Brain pericyte (primary cell): ENCODE measurements around the gene ADD3.

Experiments
- DNase-seq: peaks from one replicate; pipeline ENCODE4 v3.0.0-alpha.2; 2012; ENCODE audit warnings: low read depth, low spot score

The ADD3 gene

DNA sequence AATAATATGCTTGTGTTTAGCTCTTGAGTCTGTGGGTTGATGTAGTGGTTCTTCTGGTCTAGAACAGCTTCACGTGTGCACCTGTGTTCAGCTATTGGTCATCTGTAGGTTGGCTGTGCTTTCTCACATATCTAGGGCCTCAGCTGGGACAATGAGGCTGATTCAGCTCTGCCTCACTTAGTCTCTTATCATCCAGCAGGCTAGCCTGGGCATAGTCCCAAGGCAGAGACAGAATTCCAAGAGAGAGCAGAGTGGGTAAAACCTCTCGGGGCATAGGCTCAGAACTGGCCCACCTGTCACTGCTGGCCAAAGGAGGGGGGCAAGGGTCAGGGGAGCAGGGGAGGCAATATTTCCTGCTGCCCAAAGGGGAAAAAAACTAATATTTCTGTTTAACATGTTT is 167.6 kb downstream of the ADD3 start:
- no peak for DNase-seq

DNA sequence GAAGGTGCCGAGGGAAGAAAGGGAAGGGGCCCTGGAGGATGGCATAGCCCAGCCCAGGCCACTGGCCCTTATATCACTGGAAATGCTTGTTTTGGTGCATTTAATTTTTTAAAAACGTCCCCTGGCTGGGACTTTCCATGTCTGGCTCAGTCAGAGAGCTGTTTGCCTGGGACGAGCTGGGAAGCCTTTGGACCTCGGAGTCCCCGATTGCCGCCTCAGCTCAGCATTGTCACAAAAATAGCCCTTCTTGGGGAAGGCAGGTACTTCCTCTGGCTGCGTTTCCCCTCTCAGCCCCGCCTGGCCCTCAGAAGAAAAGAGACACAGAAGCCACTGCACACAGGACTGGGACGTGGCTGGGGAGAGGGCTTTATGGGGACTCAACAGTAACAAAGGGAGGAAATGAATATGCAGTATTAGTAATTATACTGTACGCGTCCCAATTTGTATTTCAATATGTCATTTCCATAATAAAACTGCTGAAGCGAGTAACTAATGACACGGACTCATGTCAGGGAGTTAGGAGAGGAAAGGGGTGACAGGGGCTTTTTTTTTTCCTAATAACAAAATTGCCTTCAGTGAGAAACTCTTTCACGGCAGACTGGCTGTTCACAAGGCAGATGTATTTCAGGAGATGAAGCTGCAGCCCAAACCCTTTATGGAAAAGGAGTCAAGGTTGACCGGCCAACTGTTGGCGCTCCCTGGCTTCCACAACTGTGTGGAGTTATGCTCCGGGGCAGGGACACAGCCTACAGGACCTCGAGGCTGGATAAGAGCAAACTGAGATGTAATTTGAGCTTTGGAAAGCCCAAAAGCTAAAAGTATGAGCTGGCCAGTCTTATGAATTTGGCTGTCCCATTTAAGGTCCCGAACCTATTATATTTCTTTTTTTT is 168.6 kb downstream of the ADD3 start:
- DNase-seq = no peak

DNA sequence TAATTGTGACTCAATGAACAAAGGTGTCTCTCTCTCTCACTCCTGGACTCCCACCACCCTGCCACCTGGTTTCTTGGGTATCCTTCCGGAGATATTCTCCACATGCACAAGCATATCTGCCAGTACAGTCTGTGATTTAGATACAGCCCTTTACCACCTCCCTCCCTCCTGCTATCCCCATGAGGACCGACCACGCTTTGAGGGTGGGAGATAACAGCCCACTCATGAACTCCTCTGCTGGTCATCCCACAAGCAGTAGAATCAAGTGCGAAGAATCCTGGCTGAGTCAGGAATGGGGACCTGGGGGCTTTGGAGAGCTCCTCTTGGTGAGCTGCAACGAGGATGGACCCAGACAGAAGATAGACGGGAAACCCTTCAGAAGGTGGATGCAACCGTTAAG is 171.4 kb downstream of the ADD3 start:
- no peak for DNase-seq

DNA sequence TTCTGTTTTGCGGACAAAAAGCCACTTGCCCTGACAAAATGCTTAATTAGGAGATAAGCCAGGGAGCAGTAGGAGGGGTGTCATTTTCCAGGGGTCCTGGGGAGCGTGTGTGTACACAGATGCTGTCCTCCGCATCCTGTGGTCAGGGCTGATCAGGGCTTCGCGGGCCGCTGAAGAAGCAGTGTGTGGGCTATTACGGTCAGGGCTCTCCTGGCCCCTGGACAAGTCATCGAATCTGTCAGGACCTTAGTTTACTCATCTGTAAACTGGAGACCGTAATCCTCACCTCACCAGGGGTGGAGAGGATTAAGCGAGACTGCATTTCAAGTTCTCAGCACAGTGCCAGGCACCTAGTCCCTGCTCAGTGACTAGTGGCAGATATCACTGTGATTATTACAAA is 173.7 kb downstream of the ADD3 start:
- no peak for DNase-seq

DNA sequence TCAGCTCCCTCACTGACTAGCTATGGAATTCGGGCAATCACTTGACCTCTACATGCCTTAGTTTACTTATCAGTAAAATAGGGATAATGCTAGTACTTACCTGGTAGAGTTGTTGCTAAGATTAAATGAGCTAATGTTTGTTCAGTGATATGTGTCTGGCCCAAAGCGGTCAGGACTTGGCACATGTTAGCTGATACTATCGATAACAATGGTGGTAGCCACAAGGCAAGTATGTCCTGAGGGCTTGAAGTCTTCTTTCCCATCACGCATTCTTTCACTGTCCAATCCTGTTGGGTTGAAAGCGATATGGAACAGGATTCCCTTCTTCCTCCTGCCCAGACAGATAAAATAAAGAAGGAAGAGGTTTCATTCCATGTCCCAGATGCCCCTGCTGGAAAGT is 174.1 kb downstream of the ADD3 start:
- no peak for DNase-seq

DNA sequence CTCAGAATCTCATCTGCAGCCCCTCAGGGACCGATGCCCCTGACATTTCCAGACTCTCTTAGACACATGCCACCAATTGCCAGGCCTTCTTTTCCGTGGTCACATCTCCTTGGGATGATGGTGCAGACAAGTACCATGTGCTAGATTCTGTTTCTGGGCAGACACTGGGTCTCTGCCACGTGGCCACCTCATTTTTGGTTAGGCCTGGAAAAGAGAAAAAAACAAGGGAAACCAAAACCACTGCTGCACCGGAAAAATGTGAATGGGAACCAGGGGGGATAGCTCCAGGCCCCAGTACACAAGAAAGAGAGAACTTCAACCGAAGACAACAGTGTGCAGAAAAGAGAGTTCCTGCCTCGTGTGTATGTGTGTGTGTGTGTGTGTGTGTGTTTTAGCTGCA is 176.6 kb downstream of the ADD3 start:
- no peak for DNase-seq
